Liver (tissue), 9 donors: ENCODE measurements around the gene C8B. TPM values are rescaled to one million over a fixed set of nuclear protein-coding genes. Genes with fewer than 3 reads are reported as not detected.

Source experiments
- DNase-seq: peaks from one replicate; pipeline ENCODE4 v3.0.0-alpha.2; 2017; ENCODE audit warnings: low spot score
- H3K27ac ChIP-seq, 2 donors: one replicate each; pipeline ENCODE4 v1.7.0; 2013; ENCODE audit warnings: inconsistent platforms in 2 of 2, low read length in 2 of 2, control low read depth in 1 of 2, low read depth in 1 of 2, mild to moderate bottlenecking in 1 of 2
- H3K27me3 ChIP-seq, 4 donors: one replicate each; pipeline versions ENCODE4 v1.6.1 to v1.7.0; 2013; ENCODE audit warnings: low read length in 3 of 4, inconsistent platforms in 1 of 4, mild to moderate bottlenecking in 1 of 4, moderate library complexity in 1 of 4; ENCODE audit not compliant: control insufficient read depth in 4 of 4, insufficient read depth in 4 of 4
- H3K36me3 ChIP-seq, 4 donors: one replicate each; pipeline versions ENCODE4 v1.6.1 to v1.7.0; 2013; ENCODE audit warnings: low read length in 3 of 4, mild to moderate bottlenecking in 3 of 4, low read depth in 1 of 4, moderate library complexity in 1 of 4; ENCODE audit not compliant: control insufficient read depth in 4 of 4, insufficient read depth in 3 of 4
- H3K4me1 ChIP-seq, 4 donors: one replicate each; pipeline versions ENCODE4 v1.6.1 to v1.7.0; 2013; ENCODE audit warnings: low read length in 3 of 4, mild to moderate bottlenecking in 3 of 4, moderate library complexity in 1 of 4; ENCODE audit not compliant: control insufficient read depth in 4 of 4, insufficient read depth in 4 of 4
- H3K4me3 ChIP-seq, 3 donors: one replicate each; pipeline versions ENCODE4 v1.6.1 to v1.7.0; 2013; ENCODE audit warnings: low read length in 3 of 3, control low read depth in 1 of 3, low read depth in 1 of 3, mild to moderate bottlenecking in 1 of 3
- H3K9ac ChIP-seq, 2 donors: one replicate each; pipeline ENCODE4 v1.7.0; 2013; ENCODE audit warnings: low read length in 2 of 2, mild to moderate bottlenecking in 2 of 2, moderate library complexity in 2 of 2, control low read depth in 1 of 2, low read depth in 1 of 2
- H3K9me3 ChIP-seq, 4 donors: one replicate each; pipeline versions ENCODE4 v1.6.1 to v1.7.0; 2013; ENCODE audit warnings: low read length in 3 of 4; ENCODE audit not compliant: control insufficient read depth in 4 of 4
- ATF3 ChIP-seq: IDR thresholded peaks from 2 replicates; pipeline ENCODE4 v1.6.1; 2016; ENCODE audit warnings: antibody characterized with exemption
- CTCF ChIP-seq: fragments of 150-350 bp; IDR thresholded peaks from 2 replicates; pipeline ENCODE4 v1.5.1; 2017; ENCODE audit warnings: improper control_type of control experiment, low read depth, low read length; ENCODE audit not compliant: missing input control
- EGR1 ChIP-seq, 2 donors: IDR thresholded peaks; 2 replicates each; pipeline ENCODE4 v1.6.1; 2016 to 2018; ENCODE audit warnings: antibody characterized with exemption in 2 of 2, low read depth in 2 of 2
- FOXA1 ChIP-seq: IDR thresholded peaks from 2 replicates; pipeline ENCODE4 v1.6.1; 2016; ENCODE audit warnings: antibody characterized with exemption
- FOXA2 ChIP-seq: IDR thresholded peaks from 2 replicates; pipeline ENCODE4 v1.6.1; 2016; ENCODE audit warnings: antibody characterized with exemption
- GABPA ChIP-seq, 2 donors: IDR thresholded peaks in 1 of 2; conservative IDR thresholded peaks in 1 of 2; 2 replicates each; pipeline ENCODE4 v1.6.1; 2016; ENCODE audit warnings: antibody characterized with exemption in 2 of 2, mild to moderate bottlenecking in 1 of 2, moderate library complexity in 1 of 2
- HNF4A ChIP-seq, 2 donors: conservative IDR thresholded peaks; 2 replicates each; pipeline ENCODE4 v1.6.1; 2016; ENCODE audit warnings: antibody characterized with exemption in 2 of 2, mild to moderate bottlenecking in 2 of 2
- HNF4G ChIP-seq: IDR thresholded peaks from 2 replicates; pipeline ENCODE4 v1.6.1; 2016; ENCODE audit warnings: antibody characterized with exemption
- NR2F2 ChIP-seq: IDR thresholded peaks from 2 replicates; pipeline ENCODE4 v1.6.1; 2016; ENCODE audit warnings: antibody characterized with exemption
- RAD21 ChIP-seq, 2 donors: IDR thresholded peaks; 2 replicates each; pipeline ENCODE4 v1.6.1; 2016; ENCODE audit warnings: antibody characterized with exemption in 2 of 2, mild to moderate bottlenecking in 2 of 2
- SP1 ChIP-seq: IDR thresholded peaks from 2 replicates; pipeline ENCODE4 v1.6.1; 2018; ENCODE audit warnings: antibody characterized with exemption, mild to moderate bottlenecking
- TAF1 ChIP-seq: conservative IDR thresholded peaks from 2 replicates; pipeline ENCODE4 v1.6.1; 2016; ENCODE audit warnings: antibody characterized with exemption, mild to moderate bottlenecking
- YY1 ChIP-seq: IDR thresholded peaks from 2 replicates; pipeline ENCODE4 v1.6.1; 2016; ENCODE audit warnings: antibody characterized with exemption, mild to moderate bottlenecking
- WGBS: extraction: QIAGEN DNeasy Blood & Tissue Kit; methylation state at CpG from one replicate; pipeline ENCODE4 v1.1.7; 2013; 5-methylcytosine and 5-hydroxymethylcytosine counted together
- polyA plus RNA-seq, 2 donors: library from polyadenylated mRNA; stranded (reverse) in 1 of 2; unstranded in 1 of 2; fragments of 200-250 nt in 1 of 2; fragments of >200 nt in 1 of 2; fragmentation: Nextera tagmentation in 1 of 2; extraction: Ambion mirVana in 1 of 2; gene quantifications; one replicate each; pipeline versions ENCODE4 v1.2.1 to v1.2.3, GENCODE V29; 2013 to 2015
- total RNA-seq, 2 donors: library from RNA; depleted of rRNA; stranded (reverse); fragments of >200 nt; gene quantifications; one replicate each; pipeline ENCODE4 v1.2.3, GENCODE V29; 2014
- TF ChIP-seq, protein P1 (sequence below): IDR thresholded peaks from 2 replicates; pipeline ENCODE4 v1.6.1; 2016; ENCODE audit warnings: antibody characterized with exemption
- TF ChIP-seq, protein P2 (sequence below): IDR thresholded peaks from 2 replicates; pipeline ENCODE4 v1.6.1; 2016; ENCODE audit warnings: antibody characterized with exemption, mild to moderate bottlenecking
- TF ChIP-seq, protein P3 (sequence below): IDR thresholded peaks from 2 replicates; pipeline ENCODE4 v1.6.1; 2016; ENCODE audit warnings: antibody characterized with exemption
- donor health status: healthy.
- donor health status: healthy.
- donor health status: healthy.
- donor health status: healthy.
- donor health status: healthy.

The C8B gene
- total and polyA plus RNA-seq, 4 donors = 151 to 703 (median 356) TPM

GRCh38 chr1:56952501-56952900, 13.3 kb downstream of the C8B start:
- no peak overlapping the region for H3K4me3 ChIP-seq
- no peak for DNase-seq
- peaks cover 4 to 45% (median 17%) of the 10 kb centered on the region in 4 donors for H3K4me1 ChIP-seq
- peak; percentile 31 to 48 for TF ChIP-seq HNF4A (conservative IDR thresholded peaks at IDR 0.05)
- TF ChIP-seq, protein P1, sequence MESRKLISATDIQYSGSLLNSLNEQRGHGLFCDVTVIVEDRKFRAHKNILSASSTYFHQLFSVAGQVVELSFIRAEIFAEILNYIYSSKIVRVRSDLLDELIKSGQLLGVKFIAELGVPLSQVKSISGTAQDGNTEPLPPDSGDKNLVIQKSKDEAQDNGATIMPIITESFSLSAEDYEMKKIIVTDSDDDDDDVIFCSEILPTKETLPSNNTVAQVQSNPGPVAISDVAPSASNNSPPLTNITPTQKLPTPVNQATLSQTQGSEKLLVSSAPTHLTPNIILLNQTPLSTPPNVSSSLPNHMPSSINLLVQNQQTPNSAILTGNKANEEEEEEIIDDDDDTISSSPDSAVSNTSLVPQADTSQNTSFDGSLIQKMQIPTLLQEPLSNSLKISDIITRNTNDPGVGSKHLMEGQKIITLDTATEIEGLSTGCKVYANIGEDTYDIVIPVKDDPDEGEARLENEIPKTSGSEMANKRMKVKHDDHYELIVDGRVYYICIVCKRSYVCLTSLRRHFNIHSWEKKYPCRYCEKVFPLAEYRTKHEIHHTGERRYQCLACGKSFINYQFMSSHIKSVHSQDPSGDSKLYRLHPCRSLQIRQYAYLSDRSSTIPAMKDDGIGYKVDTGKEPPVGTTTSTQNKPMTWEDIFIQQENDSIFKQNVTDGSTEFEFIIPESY = no peak
- H3K9me3 ChIP-seq = no peaks in the 10 kb centered on the region
- H3K27ac ChIP-seq = peak overlapping the region in 1 of 2 donors; percentile 26
- H3K36me3 ChIP-seq = peaks cover 8 to 96% (median 76%) of the 10 kb centered on the region in 4 donors
- WGBS = 71% methylated on average over 8 of the region's 8 CpGs
- H3K9ac ChIP-seq = no peak overlapping the region
- H3K27me3 ChIP-seq = no peaks in the 10 kb centered on the region

DNA sequence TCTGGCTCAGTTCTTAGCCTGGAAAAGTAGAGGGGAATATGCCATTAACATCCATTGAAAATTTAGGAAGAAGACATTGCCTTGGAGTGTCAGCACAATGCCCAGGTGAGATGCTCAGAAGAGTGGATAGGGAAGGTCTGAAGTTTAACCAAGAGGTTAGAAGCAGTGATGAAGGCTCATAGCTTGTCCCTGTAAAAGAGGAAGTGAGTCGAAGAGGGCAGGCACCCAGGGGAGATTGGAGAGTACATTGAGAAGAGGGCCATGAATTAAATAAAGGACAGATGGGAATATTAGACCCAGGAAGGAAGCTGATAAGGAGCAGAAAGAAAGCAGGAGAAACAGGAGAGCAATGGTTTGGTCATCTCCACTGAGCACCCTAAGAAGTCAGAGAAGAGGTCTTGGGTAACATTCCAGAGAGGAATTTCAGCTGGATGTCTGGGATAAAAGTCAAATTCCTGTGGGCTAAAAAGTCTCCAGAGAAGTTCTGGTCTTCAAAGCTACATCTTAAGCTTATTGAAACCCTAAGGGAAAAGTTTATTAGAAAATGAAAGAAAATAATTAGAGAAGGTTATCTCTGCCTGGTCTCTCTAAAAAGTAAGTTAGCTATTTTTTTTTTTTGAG, 17.3 kb downstream of the C8B start:
- Histone ChIP-seq H3K9ac (no peak overlapping the region), H3K4me3 (no peak overlapping the region), H3K27me3 (no peaks in the 10 kb centered on the region), H3K9me3 (no peaks in the 10 kb centered on the region), H3K36me3 (peaks cover 17 to 92% (median 79%) of the 10 kb centered on the region in 4 donors), H3K27ac (peak overlapping the region; percentile 14 to 21), H3K4me1 (peaks cover 0 to 27% (median 7%) of the 10 kb centered on the region in 4 donors)
- no peak for DNase-seq
- 90% methylated on average over 1 of the region's 1 CpG for WGBS
- TF ChIP-seq RAD21 (IDR thresholded peaks at IDR 0.05) (no peak), HNF4A (conservative IDR thresholded peaks at IDR 0.05) (no peak), YY1 (no peak), CTCF (no peak), SP1 (no peak), ATF3 (no peak), HNF4G (no peak), NR2F2 (no peak), EGR1 (IDR thresholded peaks at IDR 0.05; ENCODE audit: low read depth in 2 of 2) (no peak), FOXA1 (no peak), FOXA2 (no peak), GABPA (IDR thresholded peaks at IDR 0.05 in 1 of 2, conservative IDR thresholded peaks at IDR 0.05 in 1 of 2) (no peak), TAF1 (no peak)
- TF ChIP-seq, protein P1 = no peak
- TF ChIP-seq, protein P2, sequence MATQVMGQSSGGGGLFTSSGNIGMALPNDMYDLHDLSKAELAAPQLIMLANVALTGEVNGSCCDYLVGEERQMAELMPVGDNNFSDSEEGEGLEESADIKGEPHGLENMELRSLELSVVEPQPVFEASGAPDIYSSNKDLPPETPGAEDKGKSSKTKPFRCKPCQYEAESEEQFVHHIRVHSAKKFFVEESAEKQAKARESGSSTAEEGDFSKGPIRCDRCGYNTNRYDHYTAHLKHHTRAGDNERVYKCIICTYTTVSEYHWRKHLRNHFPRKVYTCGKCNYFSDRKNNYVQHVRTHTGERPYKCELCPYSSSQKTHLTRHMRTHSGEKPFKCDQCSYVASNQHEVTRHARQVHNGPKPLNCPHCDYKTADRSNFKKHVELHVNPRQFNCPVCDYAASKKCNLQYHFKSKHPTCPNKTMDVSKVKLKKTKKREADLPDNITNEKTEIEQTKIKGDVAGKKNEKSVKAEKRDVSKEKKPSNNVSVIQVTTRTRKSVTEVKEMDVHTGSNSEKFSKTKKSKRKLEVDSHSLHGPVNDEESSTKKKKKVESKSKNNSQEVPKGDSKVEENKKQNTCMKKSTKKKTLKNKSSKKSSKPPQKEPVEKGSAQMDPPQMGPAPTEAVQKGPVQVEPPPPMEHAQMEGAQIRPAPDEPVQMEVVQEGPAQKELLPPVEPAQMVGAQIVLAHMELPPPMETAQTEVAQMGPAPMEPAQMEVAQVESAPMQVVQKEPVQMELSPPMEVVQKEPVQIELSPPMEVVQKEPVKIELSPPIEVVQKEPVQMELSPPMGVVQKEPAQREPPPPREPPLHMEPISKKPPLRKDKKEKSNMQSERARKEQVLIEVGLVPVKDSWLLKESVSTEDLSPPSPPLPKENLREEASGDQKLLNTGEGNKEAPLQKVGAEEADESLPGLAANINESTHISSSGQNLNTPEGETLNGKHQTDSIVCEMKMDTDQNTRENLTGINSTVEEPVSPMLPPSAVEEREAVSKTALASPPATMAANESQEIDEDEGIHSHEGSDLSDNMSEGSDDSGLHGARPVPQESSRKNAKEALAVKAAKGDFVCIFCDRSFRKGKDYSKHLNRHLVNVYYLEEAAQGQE = no peak
- TF ChIP-seq, protein P3, sequence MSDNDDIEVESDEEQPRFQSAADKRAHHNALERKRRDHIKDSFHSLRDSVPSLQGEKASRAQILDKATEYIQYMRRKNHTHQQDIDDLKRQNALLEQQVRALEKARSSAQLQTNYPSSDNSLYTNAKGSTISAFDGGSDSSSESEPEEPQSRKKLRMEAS = no peak
